GM12891 (cell line): ENCODE measurements around the gene MTCL1.

Experiments used
- POLR2A ChIP-seq: IDR thresholded peaks from 2 replicates; pipeline ENCODE4 v1.6.1; 2011; ENCODE audit warnings: low read depth, low read length, control low read depth
- POLR2AphosphoS5 ChIP-seq: IDR thresholded peaks from 2 replicates; pipeline ENCODE4 v1.6.1; 2011; ENCODE audit warnings: low read depth, low read length, control low read depth
- POU2F2 ChIP-seq: IDR thresholded peaks from 2 replicates; pipeline ENCODE4 v1.6.1; 2011; ENCODE audit warnings: low read depth, mild to moderate bottlenecking, control low read depth, low read length, moderate library complexity
- SPI1 ChIP-seq: IDR thresholded peaks from 2 replicates; pipeline ENCODE4 v1.6.1; 2011; ENCODE audit warnings: low read depth, low read length, control low read depth
- TAF1 ChIP-seq: IDR thresholded peaks from 2 replicates; pipeline ENCODE4 v1.6.1; 2011; ENCODE audit warnings: low read depth, low read length, control low read depth

- TF ChIP-seq POLR2A: no peak
- TF ChIP-seq TAF1: no peak
- TF ChIP-seq POLR2AphosphoS5: no peak
- TF ChIP-seq POU2F2: no peak
- no peak for TF ChIP-seq SPI1
These were observed 8.3 kb downstream of the MTCL1 start for GRCh38 chr18:8713691-8714090.
